HG03442 (cell line): ENCODE results near the gene ADORA2B.
"Not testable (repeated sequence)": the region's sequence is repeated elsewhere in the genome, so short reads cannot be mapped to it uniquely, and the experiment has no call there.

Source experiments
- ATAC-seq: cut with Tn5 transposase; IDR thresholded peaks from one replicate; pipeline ENCODE4 v1.9.1; 2021; ENCODE audit warnings: mild to moderate bottlenecking, moderate library complexity; ENCODE audit not compliant: unreplicated experiment

Gene ADORA2B

DNA sequence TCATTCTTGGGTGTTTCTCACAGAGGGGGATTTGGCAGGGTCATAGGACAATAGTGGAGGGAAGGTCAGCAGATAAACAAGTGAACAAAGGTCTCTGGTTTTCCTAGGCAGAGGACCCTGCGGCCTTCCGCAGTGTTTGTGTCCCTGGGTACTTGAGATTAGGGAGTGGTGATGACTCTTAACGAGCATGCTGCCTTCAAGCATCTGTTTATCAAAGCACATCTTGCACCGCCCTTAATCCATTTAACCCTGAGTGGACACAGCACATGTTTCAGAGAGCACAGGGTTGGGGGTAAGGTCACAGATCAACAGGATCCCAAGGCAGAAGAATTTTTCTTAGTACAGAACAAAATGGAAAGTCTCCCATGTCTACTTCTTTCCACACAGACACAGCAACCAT, 34.1 kb downstream of the ADORA2B start:
- not testable (repeated sequence) for ATAC-seq

DNA sequence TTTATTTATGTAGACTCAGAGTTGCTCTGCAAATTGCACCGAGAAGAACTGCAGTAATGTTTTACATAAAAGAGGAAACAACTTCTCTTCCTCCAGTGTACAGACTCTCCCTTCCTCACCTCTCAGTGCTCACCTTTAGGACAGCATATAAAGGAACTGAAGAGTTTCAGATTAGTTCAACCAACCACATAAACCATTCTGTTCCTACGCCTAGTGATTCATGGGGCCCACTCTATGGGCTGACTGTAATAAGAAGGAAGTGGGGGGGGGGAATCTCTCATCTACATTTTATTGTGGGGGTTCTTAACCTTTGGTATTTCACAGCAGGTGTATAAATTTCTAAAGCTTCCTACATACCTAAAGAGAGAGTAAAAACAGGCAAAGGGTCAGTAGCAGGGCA, 36.3 kb downstream of the ADORA2B start:
- ATAC-seq, result peak; percentile 81

DNA sequence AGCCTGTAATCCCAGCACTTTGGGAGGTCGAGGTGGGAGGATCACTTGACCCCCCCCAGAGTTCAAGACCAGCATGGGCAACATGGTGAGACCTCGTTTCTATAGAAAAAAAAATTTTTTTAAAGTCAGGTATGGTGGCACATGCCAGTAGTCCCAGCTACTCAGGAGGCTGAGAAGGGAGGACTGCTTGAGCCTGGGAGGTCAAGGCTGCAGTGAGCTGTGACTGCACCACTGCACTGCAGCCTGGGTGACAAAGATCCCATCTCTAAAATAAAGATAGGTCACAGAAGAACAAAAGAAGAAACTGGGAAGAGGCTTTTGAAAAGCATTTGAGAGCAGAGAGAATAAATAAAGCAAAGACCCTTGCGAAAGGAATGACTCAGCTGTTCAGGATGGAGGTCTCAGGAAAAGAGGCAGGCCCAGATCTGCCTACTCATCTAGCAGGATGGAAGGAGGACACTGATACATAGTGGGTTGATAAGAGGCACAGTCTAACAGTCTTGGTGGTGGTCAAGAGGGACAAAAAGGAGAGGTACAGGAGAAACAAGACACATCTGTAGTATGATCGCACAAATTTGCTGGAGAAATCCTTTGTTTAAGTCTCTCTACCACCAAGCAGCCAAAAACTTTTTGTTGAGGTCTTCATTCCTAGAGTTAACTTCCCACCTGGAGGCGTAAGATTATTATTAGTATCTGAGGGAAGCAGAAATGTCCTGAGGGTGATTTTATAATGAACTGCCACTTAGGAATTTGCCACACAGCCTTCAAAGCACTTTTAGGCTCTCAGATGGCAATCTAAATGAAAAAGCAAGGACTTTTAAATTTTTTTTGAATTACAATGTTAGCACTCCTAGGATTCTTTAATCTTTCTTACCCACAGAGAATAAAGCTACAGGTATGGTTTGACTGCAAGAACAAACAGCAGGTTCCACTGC, 37.0 kb downstream of the ADORA2B start:
- ATAC-seq, result no peak

DNA sequence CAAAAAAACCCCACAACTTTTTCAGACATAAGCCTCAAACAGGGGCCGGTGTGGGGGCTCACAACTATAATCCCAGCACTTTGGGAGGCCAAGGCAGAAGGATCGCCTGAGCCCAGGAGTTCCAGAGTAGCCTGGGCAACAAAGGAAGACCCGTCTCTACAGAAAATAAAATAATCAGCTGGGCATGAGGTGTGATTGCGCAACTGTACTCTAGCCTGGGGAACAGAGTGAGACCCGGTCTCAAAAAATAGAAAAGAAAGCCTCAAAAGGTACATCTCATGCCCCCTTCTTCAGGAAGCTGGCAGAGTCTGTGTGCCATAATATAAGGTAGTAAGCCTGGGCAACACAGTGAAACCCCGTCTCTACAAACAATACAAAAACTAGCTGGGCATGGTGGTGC, 51.4 kb downstream of the ADORA2B start:
- no peak for ATAC-seq

DNA sequence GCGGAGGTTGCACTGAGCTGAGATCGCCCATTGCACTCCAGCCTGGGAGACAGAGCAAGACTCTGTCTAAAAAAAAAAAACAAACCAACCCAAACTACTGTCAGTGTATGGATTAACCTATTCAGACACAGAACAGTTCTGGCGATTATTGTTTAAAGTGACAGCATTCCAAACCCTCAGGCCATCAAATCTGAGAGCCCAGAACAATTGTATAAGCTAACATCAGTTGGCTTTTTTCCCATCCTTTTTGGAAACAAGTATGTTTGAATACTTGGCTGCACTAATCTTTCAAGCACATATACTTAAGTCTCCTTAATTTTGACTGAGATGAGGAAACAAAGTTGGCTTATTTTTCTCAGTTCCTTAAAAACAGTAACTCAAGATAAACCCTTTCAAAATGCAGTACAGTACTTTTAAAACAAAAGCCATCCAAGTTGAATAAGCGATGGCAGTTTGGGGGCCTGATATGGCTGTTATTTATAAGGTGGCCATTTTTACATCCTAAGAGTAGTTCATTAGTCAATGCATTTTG, 53.2 kb downstream of the ADORA2B start:
- ATAC-seq, result no peak

DNA sequence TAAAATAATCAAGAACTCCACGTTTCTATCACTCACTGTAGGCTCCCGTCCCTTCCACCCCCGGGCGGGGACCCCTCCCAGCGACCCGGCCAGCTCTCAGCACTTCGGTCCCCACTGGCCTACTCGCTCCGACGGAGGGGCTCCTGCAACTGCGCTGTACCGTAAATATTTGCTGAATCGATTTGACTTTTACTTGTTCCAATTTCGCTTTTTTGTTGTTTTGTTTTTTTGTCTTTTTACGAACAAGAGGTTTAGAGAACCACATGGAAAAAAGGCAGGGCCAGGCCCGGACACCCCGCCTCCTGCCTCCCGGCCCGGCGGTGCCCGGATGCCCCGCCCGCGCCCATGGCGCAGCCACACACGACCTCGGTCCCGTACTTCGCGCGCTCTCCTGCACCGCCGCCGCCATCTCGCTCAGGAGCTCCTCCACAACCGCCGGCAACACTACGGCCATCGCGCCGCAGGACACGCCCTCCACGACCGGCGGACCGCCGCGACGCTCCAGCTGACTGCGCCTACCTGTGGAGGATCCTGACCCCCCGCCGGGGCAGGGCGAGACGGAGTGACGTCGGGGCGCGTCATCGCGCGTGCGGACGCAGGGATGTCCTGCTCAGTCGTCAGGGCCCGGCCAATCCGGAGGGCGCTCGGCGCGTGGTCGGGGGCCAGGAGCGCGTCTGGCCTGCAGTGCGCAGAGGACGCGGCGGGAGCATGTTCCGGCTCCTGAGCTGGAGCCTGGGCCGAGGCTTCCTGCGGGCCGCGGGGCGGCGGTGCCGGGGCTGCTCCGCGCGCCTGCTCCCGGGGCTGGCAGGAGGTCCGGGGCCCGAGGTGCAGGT, 54.4 kb downstream of the ADORA2B start, which contains the start of the genes TTC19 and ZSWIM7:
TSS of gene TTC19 (plus strand) at position 684 of the 833 bp plus-strand sequence. CDS start at position 709, 25 bp downstream.
TSS of gene ZSWIM7 (minus strand) at position 564 of the 833 bp plus-strand sequence. CDS start at position 454, 110 bp downstream.
- peak; percentile 91 for ATAC-seq

DNA sequence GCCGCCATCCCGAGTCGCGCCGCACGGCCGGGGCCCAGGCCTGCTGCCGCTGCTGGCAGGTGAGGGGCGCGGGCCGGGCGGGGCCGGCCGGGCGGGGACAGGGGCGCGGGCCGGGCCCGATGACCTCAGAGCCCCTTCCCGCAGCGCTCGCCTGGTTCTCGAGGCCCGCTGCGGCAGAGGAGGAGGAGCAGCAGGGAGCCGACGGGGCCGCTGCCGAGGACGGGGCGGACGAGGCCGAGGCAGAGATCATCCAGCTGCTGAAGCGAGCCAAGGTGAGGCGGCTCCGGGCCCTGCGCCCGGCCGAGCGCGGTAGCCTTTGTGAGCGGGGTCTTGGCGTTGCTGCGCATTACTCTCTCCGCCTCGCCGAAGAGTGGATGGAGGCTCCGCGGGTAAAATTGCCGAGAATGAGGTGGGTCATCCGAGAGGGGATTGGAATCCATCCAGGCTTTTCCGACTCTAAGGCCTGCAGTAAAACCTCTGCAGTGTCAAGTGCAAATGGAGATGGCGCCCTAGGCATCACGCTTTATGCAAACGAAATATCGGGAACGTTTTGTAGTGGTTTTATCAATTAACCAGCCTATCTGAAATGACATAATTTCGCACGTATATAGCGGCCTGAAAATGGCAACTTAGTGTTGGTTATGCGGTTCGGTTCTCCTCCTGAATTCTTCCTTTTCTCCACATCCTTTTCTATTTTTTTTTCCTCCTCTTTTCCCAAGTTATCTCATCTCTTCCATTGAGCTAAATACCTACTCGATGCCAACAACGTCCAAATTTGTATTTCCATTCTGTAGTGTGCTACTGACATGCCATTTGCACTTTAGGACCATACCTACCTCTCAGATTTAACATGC, 55.3 kb downstream of the ADORA2B start:
- peak; percentile 25 for ATAC-seq

DNA sequence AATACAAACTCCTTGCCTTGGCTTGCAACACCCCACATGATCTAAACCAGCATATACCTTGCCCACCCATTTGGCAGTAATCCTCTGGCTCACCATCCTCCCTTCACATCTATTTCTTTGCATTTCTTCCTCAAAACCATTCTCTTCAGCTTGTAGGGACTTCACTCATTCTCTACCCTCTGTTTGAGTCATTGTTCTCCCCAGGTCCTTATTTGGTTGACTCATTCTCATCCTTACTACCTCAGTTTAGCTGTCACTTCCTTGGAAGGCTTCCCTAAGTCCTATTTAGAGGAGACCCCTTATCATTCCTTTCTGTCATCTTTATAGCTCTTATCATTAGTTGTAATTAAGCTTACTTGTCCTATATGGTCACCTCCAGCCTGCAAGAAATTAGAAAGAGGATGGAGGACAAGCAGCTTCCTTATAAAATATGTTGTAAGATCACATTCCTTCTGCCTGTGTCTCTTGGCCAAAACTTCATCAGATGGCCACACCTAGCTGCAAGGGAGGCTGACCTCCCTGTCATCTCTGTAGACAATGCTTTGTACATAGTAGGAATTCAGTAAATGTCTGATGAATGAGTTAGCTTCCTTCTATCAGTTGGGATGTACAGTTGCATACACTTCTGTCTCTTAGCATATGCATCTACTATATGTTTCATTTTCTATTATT, 56.4 kb downstream of the ADORA2B start:
- ATAC-seq, result no peak

DNA sequence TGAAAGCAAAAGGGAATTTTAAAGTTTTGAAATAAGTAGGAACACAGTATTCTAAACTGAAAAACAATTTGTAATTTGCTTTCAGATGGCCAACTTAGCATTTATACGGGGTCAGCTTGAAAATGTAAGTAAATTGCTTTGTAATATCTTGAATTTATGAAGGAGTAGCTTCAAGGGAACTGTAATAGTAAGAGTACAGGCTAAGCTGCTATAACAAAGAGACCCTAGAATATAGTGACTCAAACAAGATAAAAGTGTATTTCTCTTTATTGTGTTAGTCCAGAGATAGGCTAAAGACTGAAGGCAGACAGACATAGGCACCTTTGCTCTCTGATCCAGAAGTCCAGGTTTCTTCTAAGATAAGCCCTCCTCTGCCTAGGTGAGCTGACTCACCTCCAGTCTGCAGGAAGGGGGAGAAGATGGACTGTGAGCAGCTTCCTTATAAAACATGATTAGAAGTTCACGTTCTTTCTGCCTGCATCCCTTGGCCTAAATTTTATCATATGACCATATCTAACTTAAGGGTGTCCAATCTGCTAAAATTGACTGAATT, 57.9 kb downstream of the ADORA2B start:
- ATAC-seq, result no peak

DNA sequence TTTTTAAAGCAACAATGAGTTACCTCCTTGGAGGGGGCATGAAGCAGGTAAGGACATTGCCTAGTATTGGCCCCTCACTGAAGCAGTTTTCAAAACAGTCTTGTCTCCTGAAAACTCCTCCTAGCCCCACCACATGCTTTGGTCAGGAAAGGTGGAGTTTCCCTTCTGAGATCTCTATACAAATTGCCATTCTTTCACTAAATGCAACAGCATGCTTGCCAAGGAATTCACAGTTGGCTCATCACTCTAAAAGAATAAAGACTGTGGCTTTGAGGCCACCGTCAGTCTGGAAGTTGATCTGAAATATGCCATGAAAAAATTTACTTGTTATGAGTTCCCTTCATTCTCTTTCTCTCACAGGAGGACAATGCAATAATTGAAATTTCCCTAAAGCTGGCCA, 58.9 kb downstream of the ADORA2B start:
- no peak for ATAC-seq

DNA sequence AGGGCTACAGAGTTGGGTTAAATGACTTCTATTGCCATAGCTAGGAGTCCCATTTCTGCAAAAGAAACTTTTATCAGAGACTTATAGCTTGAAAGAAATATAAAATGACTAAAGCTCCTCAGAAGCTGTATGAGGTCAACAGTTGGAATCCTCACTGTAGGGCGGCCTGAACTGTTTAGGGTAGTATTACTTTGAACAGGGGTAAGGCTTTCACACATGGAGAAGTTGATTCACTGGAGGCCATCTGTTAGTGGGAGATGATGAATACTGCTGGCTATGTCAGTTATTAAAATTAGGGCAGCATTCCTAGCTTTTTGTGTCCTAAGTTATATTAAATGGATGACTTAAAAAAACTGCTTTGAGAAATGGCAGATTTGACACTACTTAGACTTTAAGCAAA, 60.7 kb downstream of the ADORA2B start:
- no peak for ATAC-seq

DNA sequence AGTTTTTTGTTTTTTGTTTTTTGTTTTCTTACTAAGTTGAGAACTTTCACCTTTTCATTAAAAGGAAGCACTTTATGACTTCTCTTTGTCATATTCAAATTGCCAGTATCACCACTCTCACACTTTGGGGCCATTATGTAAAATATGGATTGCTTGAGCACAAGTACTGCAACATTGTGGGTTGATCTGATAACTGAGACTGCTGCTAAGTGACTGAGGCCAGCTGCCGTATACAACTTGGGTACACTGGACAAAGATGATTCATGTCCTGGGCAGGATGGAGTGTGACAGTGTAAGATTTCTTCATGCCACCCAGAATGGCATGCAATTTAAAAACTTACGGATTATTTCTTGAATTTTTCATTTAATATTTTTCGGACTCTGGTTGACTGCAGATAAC, 62.5 kb downstream of the ADORA2B start:
- no peak for ATAC-seq

DNA sequence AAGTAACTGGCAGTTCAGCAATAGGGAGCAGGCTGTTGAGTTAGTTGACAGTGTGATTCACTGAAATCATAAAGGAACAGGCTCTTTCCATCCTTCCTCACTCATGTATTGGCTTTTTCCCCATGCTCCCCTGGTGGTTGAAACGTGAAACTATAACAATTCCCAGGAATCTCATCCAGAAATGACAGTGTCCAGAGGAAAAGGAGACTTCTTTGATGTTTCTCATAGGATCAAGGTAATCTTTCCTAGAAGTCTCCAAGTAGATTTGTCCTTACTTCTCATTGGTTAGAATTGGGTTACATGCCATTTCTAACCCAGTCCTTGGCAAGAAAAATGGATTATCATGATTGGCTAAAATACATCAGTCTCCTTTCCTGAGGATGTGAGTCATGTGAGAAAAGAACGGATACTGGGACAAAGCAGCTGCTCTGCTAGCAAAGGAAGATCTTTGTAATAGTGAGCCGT, 69.0 kb downstream of the ADORA2B start:
- ATAC-seq, result no peak

DNA sequence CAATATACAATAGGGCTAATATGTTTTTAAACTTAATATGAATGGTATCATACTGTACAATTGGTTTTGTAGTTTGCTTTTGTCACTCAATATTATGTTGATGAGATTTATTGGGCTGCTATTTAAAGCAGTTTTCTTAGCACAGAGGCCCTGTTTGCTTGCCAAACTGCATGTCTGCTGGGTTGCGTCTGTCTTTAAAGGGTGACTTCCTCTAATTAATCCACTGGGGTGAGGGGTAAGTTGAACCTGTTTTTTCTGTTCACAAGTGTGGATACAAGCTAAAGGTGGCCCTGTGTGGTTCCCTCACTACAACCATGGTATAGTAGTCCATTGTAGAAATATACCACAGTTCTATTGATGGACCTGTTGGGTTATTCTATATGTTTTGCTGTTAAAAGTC, 74.4 kb downstream of the ADORA2B start:
- no peak for ATAC-seq

DNA sequence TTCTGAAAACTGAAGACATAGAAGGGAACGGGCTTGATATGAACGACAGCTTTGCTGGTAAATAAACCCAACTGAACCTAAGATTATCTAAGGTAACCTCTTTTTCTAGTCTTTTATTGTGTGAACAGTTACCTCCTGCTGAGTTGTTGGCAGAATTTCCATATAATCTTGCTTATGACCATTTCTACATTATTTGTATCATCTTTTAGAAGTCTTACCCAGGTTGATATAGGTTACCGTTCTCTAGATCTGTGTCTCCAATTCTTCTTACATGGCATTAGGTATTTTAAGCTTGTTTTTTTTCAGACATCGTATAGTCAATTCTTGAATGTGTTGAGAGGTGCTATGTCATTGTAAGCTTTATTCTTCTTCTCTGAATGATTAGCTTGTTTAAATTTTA, 79.0 kb downstream of the ADORA2B start:
- no peak for ATAC-seq

DNA sequence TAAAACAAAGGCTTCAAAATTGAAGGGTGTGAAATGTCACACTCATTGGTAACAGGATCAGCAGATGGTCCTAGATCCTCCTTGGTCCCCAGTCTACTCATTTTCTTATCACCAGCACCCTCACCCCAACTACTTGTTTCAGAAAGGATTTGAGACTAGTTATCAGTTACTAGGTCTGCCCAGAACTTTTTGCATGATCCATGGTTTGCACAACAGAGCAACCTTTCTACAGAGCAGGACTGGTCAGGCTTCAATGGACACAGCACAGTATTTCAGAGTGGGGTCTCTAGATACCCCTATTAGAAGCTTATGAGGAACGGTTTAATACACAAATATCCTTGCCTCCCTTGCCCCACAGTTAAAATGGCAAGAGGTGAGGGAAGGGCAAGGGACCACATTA, 80.3 kb downstream of the ADORA2B start:
- ATAC-seq, result no peak
